GM12874 (cell line): Measurements from ENCODE around the gene TMEM225B.

ENCODE experiments used
- TF ChIP-seq, protein P1 (sequence below): IDR thresholded peaks from 2 replicates; pipeline ENCODE4 v1.5.1; 2011; ENCODE audit warnings: low read depth, mild to moderate bottlenecking, control low read depth, low read length, moderate library complexity; ENCODE audit not compliant: insufficient read depth

TMEM225B gene

DNA sequence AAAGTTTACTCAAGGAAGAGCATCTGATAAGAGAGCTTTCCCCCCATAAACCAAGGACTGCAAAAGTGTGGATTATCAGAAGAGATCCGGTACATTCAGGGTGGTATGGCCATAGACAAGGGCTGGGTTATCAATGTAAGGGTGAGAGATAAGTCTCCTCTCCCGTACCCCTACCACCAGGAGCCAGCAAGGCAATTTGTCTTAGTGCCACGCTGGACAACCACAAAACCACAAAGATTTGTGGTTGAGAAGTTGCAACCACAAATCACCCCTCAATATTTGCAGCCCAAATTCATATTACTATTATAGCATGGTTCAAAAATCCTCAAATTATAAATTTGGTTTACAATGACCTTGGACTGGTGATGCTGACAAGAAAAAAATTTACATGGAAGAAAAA, 16.4 kb downstream of the TMEM225B start:
- TF ChIP-seq, protein P1, sequence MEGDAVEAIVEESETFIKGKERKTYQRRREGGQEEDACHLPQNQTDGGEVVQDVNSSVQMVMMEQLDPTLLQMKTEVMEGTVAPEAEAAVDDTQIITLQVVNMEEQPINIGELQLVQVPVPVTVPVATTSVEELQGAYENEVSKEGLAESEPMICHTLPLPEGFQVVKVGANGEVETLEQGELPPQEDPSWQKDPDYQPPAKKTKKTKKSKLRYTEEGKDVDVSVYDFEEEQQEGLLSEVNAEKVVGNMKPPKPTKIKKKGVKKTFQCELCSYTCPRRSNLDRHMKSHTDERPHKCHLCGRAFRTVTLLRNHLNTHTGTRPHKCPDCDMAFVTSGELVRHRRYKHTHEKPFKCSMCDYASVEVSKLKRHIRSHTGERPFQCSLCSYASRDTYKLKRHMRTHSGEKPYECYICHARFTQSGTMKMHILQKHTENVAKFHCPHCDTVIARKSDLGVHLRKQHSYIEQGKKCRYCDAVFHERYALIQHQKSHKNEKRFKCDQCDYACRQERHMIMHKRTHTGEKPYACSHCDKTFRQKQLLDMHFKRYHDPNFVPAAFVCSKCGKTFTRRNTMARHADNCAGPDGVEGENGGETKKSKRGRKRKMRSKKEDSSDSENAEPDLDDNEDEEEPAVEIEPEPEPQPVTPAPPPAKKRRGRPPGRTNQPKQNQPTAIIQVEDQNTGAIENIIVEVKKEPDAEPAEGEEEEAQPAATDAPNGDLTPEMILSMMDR = no peak

DNA sequence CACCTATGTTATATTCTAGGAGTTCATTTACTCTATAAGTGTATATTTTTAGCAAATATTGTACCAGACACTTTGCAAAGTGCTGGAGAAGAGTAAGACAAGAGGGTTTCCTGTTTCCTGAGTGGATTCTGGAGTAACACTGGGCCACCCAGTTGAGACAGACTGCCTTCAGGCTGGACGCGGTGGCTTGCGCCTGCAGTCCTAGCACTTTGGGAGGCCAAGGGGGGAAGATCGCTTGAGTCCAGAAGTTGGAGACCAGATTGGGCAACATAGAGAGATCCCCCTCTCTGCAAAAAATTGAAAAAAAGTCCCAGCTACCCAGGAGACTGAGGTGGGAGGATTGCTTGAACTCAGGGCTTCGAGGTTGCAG, 17.9 kb downstream of the TMEM225B start:
- TF ChIP-seq, protein P1 = no peak

DNA sequence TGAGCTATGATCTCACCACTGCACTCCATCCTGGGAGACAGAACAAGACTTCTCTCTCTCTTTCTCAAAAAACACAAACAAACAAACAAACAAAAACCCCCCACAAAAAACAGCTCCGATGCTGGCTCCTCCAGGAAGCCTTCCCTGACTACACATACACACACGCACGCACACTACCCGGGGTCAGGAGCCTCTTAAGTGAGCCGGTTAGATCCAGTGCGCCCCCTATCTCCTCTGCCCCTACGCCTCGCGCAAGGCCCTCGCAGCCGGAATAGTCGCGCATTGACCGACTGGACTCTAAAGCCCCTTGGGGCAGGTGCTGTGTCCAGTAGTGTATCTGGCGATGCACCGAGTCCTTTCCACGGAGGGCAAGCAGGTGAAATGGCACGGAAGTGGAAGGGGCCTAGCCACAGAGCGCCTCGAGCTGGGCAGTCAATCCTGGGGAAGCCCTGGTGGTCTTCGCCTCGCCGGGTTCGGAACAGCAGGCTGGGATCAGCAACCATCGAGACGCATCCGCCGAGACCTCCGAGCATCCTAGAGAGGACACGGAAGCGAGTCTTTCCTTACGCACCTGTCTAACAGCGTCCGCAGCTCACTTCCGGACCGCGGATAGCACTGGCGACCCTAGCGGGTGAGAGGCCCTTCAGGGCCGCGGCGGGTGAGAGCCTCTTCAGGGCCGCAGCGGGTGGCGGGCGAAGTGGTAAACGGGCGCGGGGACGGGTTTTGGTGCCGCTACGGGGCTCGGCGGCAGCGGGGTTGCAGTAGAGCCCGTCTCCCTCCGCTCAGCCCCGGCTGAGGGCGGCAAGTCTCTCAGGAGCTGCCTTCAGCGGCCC, 18.5 kb downstream of the TMEM225B start, which contains the start of gene ZSCAN25:
Gene ZSCAN25, plus strand, starts transcription at position 588 of the 833 bp plus-strand sequence. CDS start 2,661 bp downstream, outside the sequence.
- TF ChIP-seq, protein P1 = peak; percentile 62

DNA sequence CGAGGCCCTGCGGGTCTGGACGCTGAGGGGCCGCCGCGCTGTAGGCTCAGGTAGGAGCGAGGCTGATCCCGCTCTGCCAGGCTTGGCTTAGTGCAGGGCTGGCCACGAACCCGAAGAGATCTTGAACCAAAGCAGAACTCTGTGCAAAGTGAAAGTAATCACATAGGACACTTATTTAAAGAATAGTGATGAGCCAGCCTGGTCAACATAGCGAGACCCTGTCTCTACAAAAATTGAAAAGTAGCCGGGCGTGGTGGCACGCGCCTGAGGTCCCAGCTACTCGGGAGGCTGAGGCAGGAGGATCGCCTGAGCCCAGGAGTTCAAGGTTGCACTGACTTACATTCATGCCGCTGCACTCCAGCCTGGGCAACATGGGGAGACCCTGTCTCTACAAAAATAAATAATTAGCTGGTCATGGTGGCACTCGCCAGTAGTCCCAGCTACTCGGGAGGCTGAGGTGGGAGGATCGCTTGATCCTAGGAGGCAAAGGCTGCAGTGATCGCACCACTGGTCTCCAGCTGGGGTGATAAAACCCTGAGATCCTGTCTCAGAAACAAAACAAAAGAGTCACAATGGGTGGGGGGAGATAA, 19.2 kb downstream of the TMEM225B start:
- TF ChIP-seq, protein P1 = no peak

DNA sequence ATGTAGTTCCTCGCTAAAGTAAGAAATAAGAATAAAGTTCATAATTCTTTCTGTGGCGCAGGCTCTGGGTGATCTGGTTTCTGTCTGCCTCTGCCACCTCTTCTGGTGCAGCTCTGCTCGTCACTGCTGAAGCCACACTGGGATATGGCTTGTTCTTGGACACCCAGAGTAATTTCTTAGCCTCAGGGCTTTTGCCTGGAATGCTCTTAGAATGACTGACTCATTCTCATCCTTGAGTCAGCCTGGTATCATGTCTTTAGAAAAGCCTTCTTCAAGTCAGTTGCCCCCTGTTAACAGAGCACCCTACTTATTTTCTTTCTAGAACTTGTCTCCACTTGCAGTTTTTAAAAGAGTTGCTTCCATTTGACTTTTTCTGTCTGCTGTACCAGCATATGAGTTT, 20.7 kb downstream of the TMEM225B start:
- TF ChIP-seq, protein P1 = no peak

DNA sequence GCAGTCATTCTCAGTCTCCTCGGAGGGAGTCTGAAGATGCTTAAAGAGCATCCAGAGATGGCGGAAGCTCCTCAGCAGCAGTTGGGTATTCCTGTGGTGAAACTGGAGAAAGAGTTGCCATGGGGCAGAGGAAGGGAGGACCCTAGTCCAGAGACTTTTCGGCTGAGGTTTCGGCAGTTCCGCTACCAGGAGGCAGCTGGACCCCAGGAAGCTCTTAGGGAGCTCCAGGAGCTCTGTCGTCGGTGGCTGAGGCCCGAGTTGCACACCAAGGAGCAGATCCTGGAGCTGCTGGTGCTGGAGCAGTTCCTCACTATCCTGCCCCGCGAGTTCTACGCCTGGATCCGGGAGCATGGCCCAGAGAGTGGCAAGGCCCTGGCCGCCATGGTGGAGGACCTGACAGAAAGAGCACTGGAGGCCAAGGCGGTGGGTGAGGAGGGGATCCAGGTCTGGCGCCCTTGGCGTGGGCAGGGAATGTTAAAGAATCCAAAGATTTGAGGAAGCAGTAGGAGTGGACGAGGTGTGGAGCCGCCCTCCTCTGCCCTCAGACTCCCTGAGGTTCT, 21.6 kb downstream of the TMEM225B start:
- TF ChIP-seq, protein P1 = no peak

DNA sequence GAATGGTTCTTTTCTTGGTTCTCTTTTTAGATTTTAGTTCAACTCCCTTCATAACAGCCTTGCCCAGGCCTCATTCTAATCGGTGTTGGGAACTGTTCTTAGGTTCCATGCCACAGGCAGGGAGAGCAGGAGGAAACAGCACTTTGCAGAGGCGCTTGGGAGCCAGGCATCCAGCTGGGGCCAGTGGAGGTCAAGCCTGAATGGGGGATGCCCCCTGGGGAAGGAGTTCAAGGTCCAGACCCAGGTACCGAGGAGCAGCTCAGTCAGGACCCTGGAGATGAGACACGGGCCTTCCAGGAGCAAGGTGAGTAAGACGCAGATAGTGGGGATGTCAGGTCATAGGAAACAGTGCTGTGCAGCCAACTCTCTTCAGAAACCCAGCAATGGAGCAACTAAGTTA, 23.2 kb downstream of the TMEM225B start:
- TF ChIP-seq, protein P1 = no peak
